ENCODE data around the gene CLTA.

- TF ChIP-seq POLR2A (IDR thresholded peaks at IDR 0.05) (no peak), POLR2AphosphoS5 (IDR thresholded peaks at IDR 0.05) (no peak), CTCF (IDR thresholded peaks at IDR 0.05) (no peak)
Observed at GRCh38 chr9:36163786-36164170, 26.9 kb upstream of the CLTA start.

Measured in breast epithelium (tissue), 3 donors.